ENCODE data around the gene TNIP2.
"Not testable (repeated sequence)": the region's sequence is repeated elsewhere in the genome, so short reads cannot be mapped to it uniquely, and the experiment has no call there.

TNIP2 gene

DNA sequence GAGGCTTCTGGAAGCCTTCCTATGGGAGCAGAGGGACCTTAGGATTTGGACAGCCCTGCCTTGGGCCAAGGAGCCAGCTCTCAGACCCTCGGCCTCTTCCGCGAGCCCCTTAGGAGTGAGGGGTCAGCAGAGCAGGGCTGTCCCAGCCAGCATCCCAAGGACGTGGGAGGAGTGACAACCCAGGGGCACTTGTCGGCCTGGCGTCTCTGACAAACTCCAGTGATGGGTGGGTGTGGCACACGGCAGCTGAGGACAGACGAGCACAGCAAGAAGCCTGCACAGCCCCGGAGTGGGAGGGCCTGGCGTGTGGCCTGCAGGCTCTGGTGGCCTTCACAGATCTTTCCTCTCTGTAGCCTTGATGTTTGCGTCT, 11.6 kb upstream of the TNIP2 start:
- no peak for DNase-seq

GRCh38 chr4:2767046-2767704, 11.0 kb upstream of the TNIP2 start:
- no peak for DNase-seq

DNA sequence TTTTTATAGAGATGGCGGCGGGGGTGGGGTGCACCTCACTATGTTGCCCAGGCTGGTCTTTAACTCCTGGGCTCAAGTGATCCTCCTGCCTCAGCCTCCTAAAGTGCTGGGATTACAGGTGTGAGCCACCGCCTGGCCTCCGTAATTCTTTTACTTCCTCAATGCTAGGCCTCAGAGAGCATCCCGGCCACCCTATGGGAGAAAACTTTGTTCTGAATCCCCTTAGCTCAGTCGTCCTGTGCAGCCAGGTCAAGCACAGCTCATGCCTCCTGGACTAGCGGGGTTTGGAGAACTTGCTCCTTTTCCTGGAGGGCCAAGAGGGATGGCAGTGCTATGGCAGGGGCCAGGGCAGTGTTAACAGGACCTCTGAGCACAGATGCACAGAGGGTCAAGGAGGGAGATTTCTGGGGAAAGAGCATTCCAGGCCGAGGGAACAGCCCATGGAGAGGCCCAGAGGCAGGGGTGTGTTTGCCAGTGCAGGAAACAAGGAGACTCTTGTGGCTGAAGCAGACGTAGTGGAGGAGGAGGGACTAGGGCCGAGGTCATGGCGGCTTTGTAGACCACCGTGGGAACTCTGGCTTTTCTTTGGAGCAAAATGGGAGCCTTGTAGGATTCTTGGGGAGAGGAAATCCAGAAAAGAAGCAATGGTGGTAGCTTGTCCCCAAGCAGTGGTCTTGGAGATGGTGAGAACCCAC, 9.8 kb upstream of the TNIP2 start:
- DNase-seq = no peak

DNA sequence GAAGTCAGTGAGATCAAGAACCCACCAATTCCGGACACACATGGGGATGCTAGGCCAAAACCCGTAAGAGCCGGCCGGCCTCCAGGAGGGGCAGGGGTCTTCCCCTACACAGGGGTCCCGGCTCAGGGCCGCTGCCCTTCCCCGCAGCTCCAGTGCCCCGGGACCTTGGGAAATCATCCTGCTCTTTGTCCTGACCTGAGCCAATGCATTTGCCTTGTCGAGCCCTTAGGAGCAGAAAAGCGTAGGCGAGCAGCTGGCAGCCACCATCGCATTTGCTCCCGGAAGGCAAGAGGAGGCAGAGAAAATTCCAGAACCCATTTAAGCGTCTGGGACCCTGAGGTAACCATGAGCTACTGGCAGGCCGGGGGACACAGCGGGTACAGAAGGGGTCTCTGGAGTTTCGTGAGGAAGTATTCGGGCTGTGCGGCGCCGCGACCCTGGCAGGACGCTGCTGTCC, 7.4 kb upstream of the TNIP2 start:
- DNase-seq = no peak

- DNase-seq = not testable (repeated sequence)
Observed at GRCh38 chr4:2762486-2763370, 6.6 kb upstream of the TNIP2 start.

DNA sequence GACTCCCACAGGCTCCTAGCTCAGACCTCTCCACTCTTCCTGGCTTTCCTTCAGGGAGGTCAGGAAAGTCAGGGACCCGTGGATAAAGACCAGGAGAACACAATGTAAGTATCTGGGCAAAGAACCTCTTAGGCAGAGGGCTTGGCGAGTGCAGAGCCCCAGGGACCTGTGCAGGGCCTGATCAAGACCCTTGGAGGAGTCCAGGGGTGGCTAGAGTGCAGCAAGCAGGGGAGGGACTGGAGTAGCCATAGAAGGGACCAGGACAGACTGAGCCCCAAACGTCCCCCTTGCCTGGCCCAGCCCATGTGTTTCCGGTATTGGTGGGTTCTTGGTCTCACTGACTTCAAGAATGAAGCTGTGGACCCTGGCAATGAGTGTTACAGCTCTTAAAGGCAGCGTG, 5.9 kb upstream of the TNIP2 start:
- no peak for DNase-seq

DNA sequence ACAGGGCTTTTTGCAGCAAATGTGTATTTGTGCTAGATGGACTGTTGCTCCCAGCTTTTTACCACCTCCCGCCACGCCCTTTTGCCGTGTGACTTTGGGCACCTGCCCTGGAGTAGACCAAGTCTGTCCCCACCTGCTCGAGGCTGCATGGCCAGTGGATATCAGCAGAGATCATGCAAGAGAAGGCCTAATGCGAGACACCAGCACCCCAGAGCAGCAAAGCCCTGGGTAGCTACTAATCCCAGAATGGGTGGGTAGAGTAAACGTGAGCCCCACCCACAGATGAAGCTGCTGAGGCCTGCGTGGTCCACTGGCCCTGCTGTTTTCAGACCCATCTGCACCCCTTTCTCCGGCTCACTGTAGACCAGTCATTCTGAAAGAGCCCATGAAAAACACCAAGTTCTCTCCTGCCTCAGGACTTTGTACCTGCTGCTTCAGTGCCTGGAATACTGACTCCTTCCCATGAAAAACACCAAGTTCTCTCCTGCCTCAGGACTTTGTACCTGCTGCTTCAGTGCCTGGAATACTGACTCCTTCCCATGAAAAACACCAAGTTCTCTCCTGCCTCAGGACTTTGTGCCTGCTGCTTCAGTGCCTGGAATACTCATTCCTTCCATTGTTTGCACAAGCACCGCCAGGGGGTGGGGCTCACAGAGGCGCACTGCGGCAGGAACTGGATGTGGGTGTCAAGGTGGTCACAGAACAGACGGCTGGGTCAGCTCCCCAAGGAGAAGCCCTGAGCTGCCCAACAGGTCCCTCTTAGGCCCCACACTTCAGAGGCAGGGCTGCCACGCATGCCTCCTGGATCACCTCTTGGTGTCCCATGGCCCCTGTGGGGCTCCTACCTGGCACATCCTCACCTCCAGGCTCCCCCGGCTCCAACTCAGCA, 5.1 kb upstream of the TNIP2 start:
- no peak for DNase-seq

DNA sequence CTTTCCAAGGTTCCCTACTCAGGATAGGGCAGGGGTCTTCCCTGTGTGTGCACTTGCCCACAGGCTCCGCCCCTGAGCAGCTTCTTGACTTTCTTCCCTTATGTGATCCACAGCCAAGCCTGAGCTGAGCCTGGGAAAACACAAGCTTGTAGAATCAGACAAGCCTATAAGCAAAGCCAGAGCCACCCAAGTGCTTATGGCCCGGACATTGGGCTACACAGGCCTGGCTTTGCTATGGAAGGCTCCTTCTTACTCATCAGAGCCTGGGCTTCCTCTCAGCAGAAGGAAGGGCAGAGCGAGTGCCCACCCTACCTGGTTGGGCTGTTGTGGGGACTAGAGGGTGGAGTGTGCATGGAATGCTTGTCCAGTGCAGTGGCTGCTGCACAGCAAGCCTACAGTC, 1.3 kb upstream of the TNIP2 start:
- DNase-seq = no peak

DNA sequence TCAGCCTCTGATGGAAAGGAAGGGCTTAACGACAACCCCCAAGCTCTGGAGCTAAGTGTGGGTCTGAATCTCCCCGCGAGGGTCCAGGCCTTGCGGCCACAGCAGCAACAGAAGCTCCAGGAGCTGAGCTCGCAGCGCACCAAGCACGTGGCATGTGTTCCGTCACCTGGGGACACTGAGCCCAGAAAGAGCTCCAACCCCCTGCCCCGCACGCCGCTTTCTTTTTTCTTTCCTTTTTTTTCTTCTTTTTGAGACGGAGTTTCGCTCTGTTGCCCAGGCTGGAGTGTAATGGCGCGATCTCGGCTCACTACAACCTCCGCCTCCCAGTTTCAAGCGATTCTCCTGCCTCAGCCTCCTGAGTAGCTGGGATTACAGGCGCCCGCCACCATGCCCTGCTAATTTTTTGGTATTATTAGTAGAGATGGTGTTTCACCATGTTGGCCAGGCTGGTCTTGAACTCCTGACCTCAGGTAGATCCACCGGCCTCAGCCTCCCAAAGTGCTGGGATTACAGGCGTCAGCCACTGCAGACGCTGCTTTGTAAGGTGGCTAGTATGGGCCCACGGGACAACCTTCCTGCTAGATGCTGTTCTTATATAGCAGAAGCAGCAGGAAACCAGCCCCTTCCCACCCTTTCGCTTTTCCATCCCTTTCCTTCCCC, 685 bp upstream of the TNIP2 start:
- DNase-seq = no peak

DNA sequence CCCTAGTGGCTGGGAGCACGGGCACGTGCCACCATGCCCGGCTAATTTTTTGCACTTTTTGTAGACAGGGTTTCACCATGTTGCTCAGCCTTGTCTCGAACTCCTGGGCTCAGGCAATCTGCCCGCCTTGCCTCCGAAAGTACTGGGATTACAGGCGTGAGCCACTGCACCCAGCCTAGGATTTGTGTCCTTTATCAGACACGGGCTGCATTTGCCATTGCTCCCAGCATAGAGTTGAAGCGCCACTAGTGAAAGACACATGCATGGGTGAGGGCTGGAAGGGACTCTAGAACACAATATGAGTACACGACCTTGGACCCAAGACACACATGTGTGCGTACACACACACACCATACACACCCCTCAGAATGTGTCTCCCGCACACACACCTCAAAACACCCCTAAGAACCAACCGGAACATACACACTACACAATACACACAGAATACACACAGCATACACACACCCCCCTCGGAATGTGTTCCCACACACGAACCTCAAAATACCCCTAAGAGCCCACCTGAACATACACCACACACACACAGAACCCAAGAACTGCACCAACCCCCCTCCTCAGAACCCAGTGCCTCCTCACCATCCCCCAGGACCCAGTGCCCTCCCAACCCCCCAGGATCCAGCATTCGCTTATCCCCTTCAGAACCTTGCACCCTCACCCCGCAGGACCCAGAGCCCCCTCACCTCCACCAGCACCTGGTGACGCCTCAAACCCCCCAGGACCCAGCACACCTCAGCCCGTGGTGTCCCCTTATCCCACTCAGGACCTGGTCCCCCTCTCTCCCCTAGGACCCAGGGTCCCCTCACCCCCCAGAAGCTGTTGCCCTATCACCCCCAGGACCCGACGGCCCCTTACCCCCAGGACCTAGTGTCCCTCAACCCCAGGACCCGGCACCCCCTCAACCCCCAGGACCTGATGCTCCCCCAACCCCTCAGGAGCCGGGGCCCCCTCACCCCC, 1.0 kb downstream of the TNIP2 start:
- no peak for DNase-seq

DNA sequence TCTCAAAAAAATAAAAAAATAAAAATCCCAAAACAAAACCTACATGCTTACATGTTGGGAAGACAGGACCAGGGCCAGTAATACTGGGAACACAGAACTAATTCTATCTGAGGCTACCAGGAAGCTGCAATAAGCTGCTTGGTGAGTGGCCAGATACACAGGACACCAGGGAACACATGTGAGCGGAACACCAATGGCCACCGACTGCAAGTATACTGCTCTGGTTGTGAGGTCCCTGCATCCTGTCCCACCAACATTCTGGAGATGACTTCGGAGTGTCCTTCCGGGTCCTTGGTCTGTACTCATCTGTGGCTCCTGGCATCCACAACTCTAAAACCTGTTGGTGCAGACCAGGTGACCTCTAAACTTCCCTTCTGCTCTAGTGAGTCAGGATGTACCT, 2.7 kb downstream of the TNIP2 start:
- no peak for DNase-seq

- DNase-seq = no peak
Observed at GRCh38 chr4:2750719-2751605, 5.2 kb downstream of the TNIP2 start.

DNA sequence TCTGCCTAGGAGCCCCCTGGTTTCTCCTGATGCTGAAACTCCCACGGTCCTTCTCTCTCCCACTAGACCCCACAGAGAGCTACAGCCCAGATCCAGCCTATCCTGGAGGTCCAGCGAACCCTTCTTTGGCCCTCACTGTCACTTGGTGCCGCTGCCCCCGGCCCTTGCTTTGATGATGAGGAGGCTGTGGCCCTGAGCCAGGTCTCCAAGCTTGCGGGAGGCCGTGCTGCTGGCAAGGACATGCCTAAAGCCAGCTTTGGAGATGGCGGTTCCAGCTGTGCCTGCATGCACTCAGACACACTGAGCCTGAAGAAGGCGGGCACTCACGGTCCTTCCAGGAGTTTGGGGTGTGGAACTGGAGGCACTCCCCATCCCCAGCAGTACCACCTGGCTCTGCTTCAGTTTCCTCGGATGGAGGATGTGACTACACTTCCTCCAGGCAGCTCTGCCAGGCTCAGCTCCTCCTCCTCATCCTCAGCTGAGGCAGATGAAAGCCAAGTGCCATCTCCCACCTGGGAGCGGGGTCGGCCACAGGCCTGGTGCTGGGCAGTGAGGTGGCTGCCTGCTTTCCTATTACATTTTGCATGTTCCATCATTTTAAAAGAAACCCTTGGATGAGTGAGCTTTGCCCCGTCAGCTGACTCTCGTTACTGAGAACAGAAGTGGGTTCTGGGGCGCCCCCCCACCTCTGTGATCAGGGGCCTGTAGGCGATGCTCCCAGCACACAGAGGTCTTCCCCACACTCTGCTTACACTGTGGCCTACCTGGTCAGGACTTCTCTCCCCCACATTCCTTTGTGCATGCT, 9.0 kb downstream of the TNIP2 start:
- DNase-seq = no peak

- peak; percentile 83 for DNase-seq
Observed at GRCh38 chr4:2745981-2746806, 9.9 kb downstream of the TNIP2 start.

DNA sequence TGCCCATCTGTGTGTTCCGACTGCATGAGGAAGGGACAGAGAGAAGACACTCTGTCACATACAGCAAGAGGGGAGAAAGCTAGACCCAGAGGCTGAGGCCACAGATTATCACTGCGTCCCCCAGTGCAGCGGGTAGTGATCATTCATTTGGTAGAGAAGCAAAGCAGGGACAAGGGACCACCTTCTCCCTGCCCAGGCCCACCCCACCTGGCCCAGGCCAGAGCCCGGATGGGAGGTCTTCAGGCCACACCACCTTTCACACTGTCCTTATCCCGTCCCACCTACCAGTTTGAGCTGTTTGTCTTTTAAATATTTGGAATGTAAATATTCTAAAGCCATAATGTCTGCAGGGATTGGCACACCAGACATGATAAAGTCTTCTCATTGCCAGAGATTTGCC, 10.6 kb downstream of the TNIP2 start:
- DNase-seq = no peak

GRCh38 chr4:2744576-2745270, 11.4 kb downstream of the TNIP2 start:
- DNase-seq = no peak

All from activated T-cell treated with anti-CD3 and anti-CD28 coated beads for 4 hours (primary cell).